Measurements from ENCODE around the gene TCERG1. TPM values are rescaled to one million over a fixed set of nuclear protein-coding genes. Genes with fewer than 3 reads are reported as not detected.
A peak's percentile ranks its signal among the peaks of the same experiment; 100 is the strongest.

The TCERG1 gene
- total RNA-seq, 4 donors from 2014 or later = 63.9 to 117 (median 109) TPM

DNA sequence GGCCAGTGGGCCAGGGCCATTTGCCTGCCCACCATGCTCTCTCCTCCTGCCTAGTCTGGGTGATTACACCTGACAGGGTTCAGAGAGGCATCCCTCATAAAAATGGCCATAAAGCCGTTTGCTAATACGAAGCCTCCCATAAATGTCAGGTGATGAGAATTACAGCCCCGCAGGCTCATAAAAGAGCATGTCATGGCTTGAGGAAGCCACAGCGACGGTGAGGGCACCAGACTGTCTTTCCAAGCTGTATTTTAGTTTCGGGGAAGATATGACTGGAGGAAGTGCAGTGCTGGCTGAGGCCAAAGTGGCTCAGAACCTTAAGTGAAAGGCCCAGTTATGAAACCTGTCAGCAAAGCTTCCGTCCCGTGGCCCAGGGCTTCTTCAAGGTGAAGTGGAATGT is 18.5 kb upstream of the TCERG1 start:
- WGBS, 2 donors (ENCODE audit: low coverage in 1 of 2) = 12 to 16% methylated on average over 3 to 8 of the region's 8 CpGs

GRCh38 chr5:146440353-146440752 is 6.8 kb upstream of the TCERG1 start:
- in situ Hi-C loops (cut with MboI; ENCODE audit: low pct_ligation_motif_present in 1 of 4, low pct_unique_long_range_greater_than_20kb in 1 of 4, low sequenced_read_pairs in 3 of 4) (no loop called here), intact Hi-C loops (cut with DNase I; ENCODE audit: low total_unique reads) (no loop called here)
- Histone ChIP-seq H3K36me3 (no peaks in the 10 kb centered on the region), H3K27me3 (peaks cover 23% of the 10 kb centered on the region), H3K4me3 (no peak overlapping the region), H3K27ac (no peak overlapping the region), H3K9me3 (no peaks in the 10 kb centered on the region), H3K4me1 (no peaks in the 10 kb centered on the region)
- 57 to 89% methylated on average over 1 of the region's 1 CpG for WGBS, 2 donors (ENCODE audit: low coverage in 1 of 2)
- no peak for TF ChIP-seq EP300 (IDR thresholded peaks at IDR 0.05; ENCODE audit: low read depth)
- DNase-seq = no peak

More for the DNA sequence above, 18.5 kb upstream of the TCERG1 start:
- Histone ChIP-seq H3K9me3 (no peaks in the 10 kb centered on the region), H3K27ac (peak overlapping the region in 2 of 4 donors; percentile 41 to 46), H3K4me1 (peaks cover 0 to 16% (median 0%) of the 10 kb centered on the region in 4 donors), H3K36me3 (no peaks in the 10 kb centered on the region), H3K4me3 (no peak overlapping the region), H3K27me3 (peaks cover 23% of the 10 kb centered on the region)
- in situ Hi-C loops (cut with MboI; ENCODE audit: low pct_ligation_motif_present in 1 of 4, low pct_unique_long_range_greater_than_20kb in 1 of 4, low sequenced_read_pairs in 3 of 4) = no loop called here
- intact Hi-C loops (cut with DNase I; ENCODE audit: low total_unique reads) = no loop called here
- peak; percentile 18 for TF ChIP-seq POLR2A (IDR thresholded peaks at IDR 0.05)
- TF ChIP-seq POLR2AphosphoS5 (IDR thresholded peaks at IDR 0.05) = no peak
- no peak for TF ChIP-seq EP300 (IDR thresholded peaks at IDR 0.05; ENCODE audit: low read depth)
- peak in 1 of 5 experiments; percentile 10 for TF ChIP-seq CTCF (IDR thresholded peaks at IDR 0.05)
- DNase-seq = peak; percentile 57

DNA sequence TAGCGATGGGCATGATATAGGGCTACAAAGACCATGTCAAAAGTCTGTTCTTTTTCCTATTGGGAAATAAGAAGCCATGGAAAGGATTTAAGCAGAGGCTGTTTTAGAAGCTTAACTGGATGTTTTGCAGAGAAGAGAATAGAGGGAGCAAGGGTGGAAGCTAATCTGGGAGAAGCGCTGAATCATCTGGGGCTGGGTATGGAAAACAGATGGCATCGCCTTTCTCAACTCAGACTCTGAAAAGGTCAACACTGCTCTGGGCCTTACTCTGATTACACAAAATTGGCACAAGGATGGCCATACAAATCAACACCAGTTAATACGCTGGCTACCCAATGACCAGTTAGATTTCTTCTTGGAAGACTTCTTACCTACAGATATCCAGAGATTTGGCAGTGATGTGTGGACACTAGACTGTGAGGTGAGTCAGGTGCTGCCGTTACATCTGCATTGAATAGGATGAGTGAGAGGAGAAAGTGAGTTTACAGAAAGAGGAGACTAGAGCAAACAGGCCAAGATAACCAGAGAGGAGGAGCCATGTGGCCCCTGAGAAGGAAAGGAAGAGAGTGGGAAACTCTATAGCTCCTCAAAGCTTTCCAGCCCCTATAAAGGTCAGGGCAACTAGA is 6.2 kb upstream of the TCERG1 start:
- peaks cover 16% of the 10 kb centered on the region for H3K27me3 ChIP-seq
- in situ Hi-C loops (cut with MboI; ENCODE audit: low pct_ligation_motif_present in 1 of 4, low pct_unique_long_range_greater_than_20kb in 1 of 4, low sequenced_read_pairs in 3 of 4) = no loop called here

GRCh38 chr5:146441896-146442295 is 5.2 kb upstream of the TCERG1 start:
- no peak overlapping the region for H3K27ac ChIP-seq
- no peak for DNase-seq
- peaks cover 0 to 5% (median 1%) of the 10 kb centered on the region in 4 donors for H3K4me1 ChIP-seq
- H3K4me3 ChIP-seq = no peak overlapping the region
- no peak for TF ChIP-seq EP300 (IDR thresholded peaks at IDR 0.05; ENCODE audit: low read depth)
- no peak for TF ChIP-seq POLR2AphosphoS5 (IDR thresholded peaks at IDR 0.05)
- no peak for TF ChIP-seq POLR2A (IDR thresholded peaks at IDR 0.05)
- no peak for TF ChIP-seq CTCF (IDR thresholded peaks at IDR 0.05)
- H3K9me3 ChIP-seq = no peaks in the 10 kb centered on the region
- in situ Hi-C loops (cut with MboI; ENCODE audit: low pct_ligation_motif_present in 1 of 4, low pct_unique_long_range_greater_than_20kb in 1 of 4, low sequenced_read_pairs in 3 of 4) (no loop called here), intact Hi-C loops (cut with DNase I; ENCODE audit: low total_unique reads) (no loop called here)
- no peaks in the 10 kb centered on the region for H3K36me3 ChIP-seq
- peaks cover 7% of the 10 kb centered on the region for H3K27me3 ChIP-seq
- 85 to 86% methylated on average over 1 to 2 of the region's 2 CpGs for WGBS, 2 donors (ENCODE audit: low coverage in 1 of 2)

More for the DNA sequence above, 6.2 kb upstream of the TCERG1 start:
- TF ChIP-seq POLR2A (IDR thresholded peaks at IDR 0.05) (no peak), CTCF (IDR thresholded peaks at IDR 0.05) (no peak), POLR2AphosphoS5 (IDR thresholded peaks at IDR 0.05) (no peak), EP300 (IDR thresholded peaks at IDR 0.05; ENCODE audit: low read depth) (no peak)
- no peak overlapping the region for H3K4me3 ChIP-seq
- H3K27ac ChIP-seq = no peak overlapping the region
- no peak for DNase-seq
- no peaks in the 10 kb centered on the region for H3K36me3 ChIP-seq
- 88 to 93% methylated on average over 3 to 5 of the region's 5 CpGs for WGBS, 2 donors (ENCODE audit: low coverage in 1 of 2)
- no peaks in the 10 kb centered on the region for H3K4me1 ChIP-seq
- H3K9me3 ChIP-seq = no peaks in the 10 kb centered on the region
- intact Hi-C loops (cut with DNase I; ENCODE audit: low total_unique reads) = no loop called here

Data from transverse colon (tissue), 4 donors.